Measurements from ENCODE around the gene KNCN. TPM values are rescaled to one million over a fixed set of nuclear protein-coding genes. Genes with fewer than 3 reads are reported as not detected.

Gene KNCN
- total RNA-seq, 1 experiment from 2014 or later = not detected

- intact Hi-C loops (cut with micrococcal nuclease; ENCODE audit: unreplicated experiment) = no loop called here
- CTCF ChIA-PET = no interaction called here
- Mint-ChIP-seq H3K36me3 (ENCODE audit: insufficient read depth, unreplicated experiment) (no peaks in the 10 kb centered on the region), H3K27ac (ENCODE audit: unreplicated experiment) (no peak overlapping the region), H3K4me3 (ENCODE audit: low read depth, unreplicated experiment) (no peak overlapping the region), H3K27me3 (ENCODE audit: unreplicated experiment) (peaks cover 68% of the 10 kb centered on the region), H3K9me3 (ENCODE audit: low read depth, unreplicated experiment) (no peaks in the 10 kb centered on the region), H3K4me1 (ENCODE audit: low read depth, unreplicated experiment) (peaks cover 8% of the 10 kb centered on the region)
- DNase-seq = no peak
- BruUV-seq (replicated peaks) = no TSS peak
- TF ChIP-seq CTCF (IDR thresholded peaks at IDR 0.05; ENCODE audit: unreplicated experiment) = no peak
Measured at GRCh38 chr1:46496505-46496904, 54.9 kb downstream of the KNCN start.

GRCh38 chr1:46495778-46496177 lies 55.7 kb downstream of the KNCN start:
- no peak for DNase-seq
- no peaks in the 10 kb centered on the region for H3K36me3 Mint-ChIP-seq (ENCODE audit: insufficient read depth, unreplicated experiment)
- intact Hi-C loops (cut with micrococcal nuclease; ENCODE audit: unreplicated experiment) = no loop called here
- peaks cover under 1% of the 10 kb centered on the region for H3K4me1 Mint-ChIP-seq (ENCODE audit: low read depth, unreplicated experiment)
- H3K4me3 Mint-ChIP-seq (ENCODE audit: low read depth, unreplicated experiment) = no peak overlapping the region
- CTCF ChIA-PET = no interaction called here
- no peak overlapping the region for H3K27ac Mint-ChIP-seq (ENCODE audit: unreplicated experiment)
- no peaks in the 10 kb centered on the region for H3K9me3 Mint-ChIP-seq (ENCODE audit: low read depth, unreplicated experiment)
- TF ChIP-seq CTCF (IDR thresholded peaks at IDR 0.05; ENCODE audit: unreplicated experiment) = no peak
- no TSS peak for BruUV-seq (replicated peaks)
- H3K27me3 Mint-ChIP-seq (ENCODE audit: unreplicated experiment) = peaks cover 73% of the 10 kb centered on the region

Other genes with a start within 250 kb of the KNCN start
- gene LRRC41, start 248.0 kb downstream of the KNCN start, total RNA-seq (2022) = 47.5 and 48.8 TPM in 2 replicates
- 410 and 460 TPM in 2 replicates for gene UQCRH, start 247.9 kb downstream of the KNCN start, total RNA-seq (2022)
- 38.7 and 42.5 TPM in 2 replicates for gene NSUN4, start 210.8 kb downstream of the KNCN start, total RNA-seq (2022)
- gene FAAH, start 157.3 kb downstream of the KNCN start, total RNA-seq (2022) = 31.4 and 34.2 TPM in 2 replicates
- 0.88 and 2.3 TPM in 2 replicates for gene DMBX1, start 61.8 kb downstream of the KNCN start, total RNA-seq (2022)
- gene MKNK1, start 52.6 kb upstream of the KNCN start, total RNA-seq (2022) = 29.6 and 32.0 TPM in 2 replicates
- gene MOB3C, start 65.2 kb upstream of the KNCN start, total RNA-seq (2022) = 8.3 and 9.3 TPM in 2 replicates
- 33.9 and 34.5 TPM in 2 replicates for gene ATPAF1, start 116.7 kb upstream of the KNCN start, total RNA-seq (2022)
- not detected in 2 replicates for gene TEX38, start 120.2 kb upstream of the KNCN start, total RNA-seq (2022)
- 104 and 108 TPM in 2 replicates for gene EFCAB14, start 167.5 kb upstream of the KNCN start, total RNA-seq (2022)
- 0.92 and 1.2 TPM in 2 replicates for gene CYP4B1, start 247.4 kb upstream of the KNCN start, total RNA-seq (2022)

Measured in Calu3 (cell line).